HepG2 (cell line): ENCODE data around the gene COLEC12. TPM values are rescaled to one million over a fixed set of nuclear protein-coding genes. Genes with fewer than 3 reads are reported as not detected.

ENCODE experiments used
- ATAC-seq: fragments of 200-7000 bp; cut with Tn5 transposase; 3 replicates; pipeline ENCODE4 v1.9.1; 2020; ENCODE audit warnings: mild to moderate bottlenecking, moderate library complexity
- BruUV-seq: library from RNA; stranded (reverse); fragments of 400-500 nt; replicated peaks from 2 replicates; lab custom pipeline; 2021; lab: Mats Ljungman, UMichigan
- CTCF ChIA-PET: fragments of 300-600 bp; formaldehyde crosslinking; extraction: SDS; loops from one replicate; lab custom pipeline; 2021; ENCODE audit warnings: low total read pairs, inconsistent platforms, low intra/inter-chr PET ratio; lab: Yijun Ruan, JAX
- POLR2A ChIA-PET: fragments of 350-600 bp; sonication (Branson Sonifier 250); formaldehyde crosslinking; loops from one replicate; lab custom pipeline; 2020; ENCODE audit warnings: antibody characterized with exemption, inconsistent platforms; lab: Yijun Ruan, JAX
- DNase-seq: peaks from one replicate; pipeline ENCODE4 v3.0.0-alpha.2; 2015; ENCODE audit warnings: low spot score
- FAIRE-seq: peaks from 3 replicates; lab custom pipeline; 2011; peaks lifted over from hg19 to GRCh38; lab: Jason Lieb, UNC
- H2AFZ ChIP-seq: one replicate; pipeline ENCODE4 v1.6.1; 2011; ENCODE audit warnings: low read length, inconsistent platforms
- H3K27ac ChIP-seq: fragments of 300-600 bp; 3 replicates; pipeline ENCODE4 v1.8.0; 2011; ENCODE audit warnings: mixed run types, mild to moderate bottlenecking, mixed read lengths, low read length, inconsistent platforms; ENCODE audit not compliant: insufficient read depth; ENCODE audit errors: extremely low read length
- H3K27me3 ChIP-seq, 2 experiments: fragments of 200-600 bp in 1 of 2; 2 replicates in 1 of 2; 3 replicates in 1 of 2; pipeline versions ENCODE4 v1.6.0 to v1.8.0; 2011; ENCODE audit warnings: low read length in 2 of 2, mild to moderate bottlenecking in 2 of 2, moderate library complexity in 2 of 2, inconsistent platforms in 1 of 2; ENCODE audit not compliant: insufficient read depth in 2 of 2, control insufficient read depth in 1 of 2
- H3K36me3 ChIP-seq, 2 experiments: fragments of 200-600 bp in 1 of 2; replicated peaks in 1 of 2; 2 replicates in 1 of 2; 3 replicates in 1 of 2; pipeline versions ENCODE4 v1.5.1 to v1.8.0; 2011; ENCODE audit warnings: low read length in 2 of 2, inconsistent platforms in 1 of 2; ENCODE audit not compliant: insufficient read depth in 2 of 2, control insufficient read depth in 1 of 2
- H3K4me1 ChIP-seq: 2 replicates; pipeline ENCODE4 v1.5.1; 2012; ENCODE audit warnings: low read length, inconsistent platforms; ENCODE audit not compliant: insufficient read depth
- H3K4me2 ChIP-seq: 2 replicates; pipeline ENCODE4 v1.6.0; 2011; ENCODE audit warnings: low read depth, low read length, inconsistent platforms
- H3K4me3 ChIP-seq, 3 experiments: fragments of 200-600 bp in 1 of 3; sonication (generic), shearing (Covaris generic) in 1 of 3; replicated peaks in 1 of 3; 2 replicates each; pipeline ENCODE4 v1.5.1; 2011 to 2016; ENCODE audit warnings: low read length in 3 of 3, inconsistent platforms in 2 of 3, low read depth in 2 of 3, mild to moderate bottlenecking in 2 of 3, control low read depth in 1 of 3, mixed read lengths in 1 of 3; ENCODE audit not compliant: insufficient read depth in 1 of 3
- H3K79me2 ChIP-seq: one replicate; pipeline ENCODE4 v1.6.1; 2011; ENCODE audit warnings: low read length, inconsistent platforms; ENCODE audit not compliant: insufficient read depth
- H3K9ac ChIP-seq: 2 replicates; pipeline ENCODE4 v1.6.0; 2011; ENCODE audit warnings: mild to moderate bottlenecking, low read depth, low read length, inconsistent platforms; ENCODE audit not compliant: insufficient read depth
- H3K9me3 ChIP-seq: 2 replicates; pipeline ENCODE4 v1.5.1; 2012; ENCODE audit warnings: mild to moderate bottlenecking, low read length
- H4K20me1 ChIP-seq: 2 replicates; pipeline ENCODE4 v1.6.0; 2011; ENCODE audit warnings: inconsistent platforms, mild to moderate bottlenecking, low read length, moderate library complexity; ENCODE audit not compliant: insufficient read depth
- CBX5 ChIP-seq: sonication (generic); formaldehyde crosslinking; IDR thresholded peaks from 2 replicates; pipeline ENCODE4 v1.4.0; 2020; ENCODE audit warnings: missing genetic modification reagents, borderline replicate concordance
- CCDC6 ChIP-seq: sonication (generic); formaldehyde crosslinking; IDR thresholded peaks from 2 replicates; pipeline ENCODE4 v1.8.1; 2022; ENCODE audit warnings: mild to moderate bottlenecking, missing genetic modification reagents, moderate library complexity
- DNMT1 ChIP-seq: sonication (generic); formaldehyde crosslinking; IDR thresholded peaks from 2 replicates; pipeline ENCODE4 v1.5.1; 2020; ENCODE audit warnings: mild to moderate bottlenecking, missing genetic modification reagents
- FOXP1 ChIP-seq, 2 experiments: fragments of 450-650 bp in 1 of 2; IDR thresholded peaks; 2 replicates each; pipeline ENCODE4 v1.6.1; 2017 to 2018; ENCODE audit warnings: antibody characterized with exemption in 1 of 2
- GFI1 ChIP-seq: sonication (generic); formaldehyde crosslinking; IDR thresholded peaks from 2 replicates; pipeline ENCODE4 v1.5.0; 2020; ENCODE audit warnings: missing genetic modification reagents, mild to moderate bottlenecking, borderline replicate concordance
- KAT8 ChIP-seq: IDR thresholded peaks from 2 replicates; pipeline ENCODE4 v1.6.1; 2016; ENCODE audit warnings: missing genetic modification reagents, missing compliant biosample characterization
- MEIS2 ChIP-seq: sonication (generic); formaldehyde crosslinking; IDR thresholded peaks from 2 replicates; pipeline ENCODE4 v1.9.0; 2021; ENCODE audit warnings: mild to moderate bottlenecking, missing genetic modification reagents
- PHF8 ChIP-seq: sonication (generic); formaldehyde crosslinking; IDR thresholded peaks from 2 replicates; pipeline ENCODE4 v1.5.0; 2020; ENCODE audit warnings: missing genetic modification reagents
- SMAD3 ChIP-seq: sonication (generic); formaldehyde crosslinking; IDR thresholded peaks from 2 replicates; pipeline ENCODE4 v1.4.0; 2020; ENCODE audit warnings: missing genetic modification reagents
- SOX13 ChIP-seq, 3 experiments: fragments of 450-650 bp in 1 of 3; sonication (generic) in 1 of 3; formaldehyde crosslinking in 1 of 3; IDR thresholded peaks in 2 of 3; conservative IDR thresholded peaks in 1 of 3; 2 replicates each; pipeline versions ENCODE4 v1.5.0 to v1.6.1; 2016 to 2020; ENCODE audit warnings: antibody characterized with exemption in 1 of 3, mild to moderate bottlenecking in 1 of 3, missing compliant biosample characterization in 1 of 3, missing genetic modification reagents in 1 of 3, moderate library complexity in 1 of 3
- TRIM22 ChIP-seq: fragments of 450-650 bp; IDR thresholded peaks from 2 replicates; pipeline ENCODE4 v1.6.1; 2017
- YEATS2 ChIP-seq: sonication (generic); formaldehyde crosslinking; IDR thresholded peaks from 2 replicates; pipeline ENCODE4 v1.4.0; 2020; ENCODE audit warnings: missing genetic modification reagents, borderline replicate concordance
- ZNF260 ChIP-seq: sonication (generic); formaldehyde crosslinking; IDR thresholded peaks from 2 replicates; pipeline ENCODE4 v1.4.0; 2020; ENCODE audit warnings: missing genetic modification reagents, low read depth, mild to moderate bottlenecking, borderline replicate concordance
- ZNF383 ChIP-seq: sonication (generic); formaldehyde crosslinking; IDR thresholded peaks from 2 replicates; pipeline ENCODE4 v1.4.0; 2020; ENCODE audit warnings: missing genetic modification reagents, mild to moderate bottlenecking, borderline replicate concordance
- ZNF781 ChIP-seq: sonication (generic); formaldehyde crosslinking; IDR thresholded peaks from 2 replicates; pipeline ENCODE4 v1.5.1; 2020; ENCODE audit warnings: borderline replicate concordance, mild to moderate bottlenecking, missing genetic modification reagents; ENCODE audit errors: not compliant biosample characterization
- ZNF891 ChIP-seq: sonication (generic); formaldehyde crosslinking; IDR thresholded peaks from 2 replicates; pipeline ENCODE4 v1.5.0; 2020; ENCODE audit warnings: mild to moderate bottlenecking, missing genetic modification reagents
- ZSCAN22 ChIP-seq: sonication (generic); formaldehyde crosslinking; IDR thresholded peaks from 2 replicates; pipeline ENCODE4 v1.4.0; 2020; ENCODE audit warnings: mild to moderate bottlenecking, missing genetic modification reagents
- WGBS: methylation state at CpG from one replicate; pipeline ENCODE4 v1.1.6; 2017; ENCODE audit warnings: low lambda C conversion rate; 5-methylcytosine and 5-hydroxymethylcytosine counted together
- in situ Hi-C: cut with HindIII; loops from 2 replicates; pipeline ENCODE4 v1.10.0; 2017; ENCODE audit warnings: low pct_unique_long_range_greater_than_20kb; ENCODE audit not compliant: extremely low pct_ligation_motif_present
- intact Hi-C: fragments of 100-400 bp; cut with micrococcal nuclease; formaldehyde crosslinking; loops from one replicate; pipeline ENCODE4 v1.10.0; 2022; ENCODE audit not compliant: unreplicated experiment
- polyA plus RNA-seq, 8 experiments: library from polyadenylated mRNA; depleted of rRNA in 3 of 8; stranded (reverse) in 7 of 8; unstranded in 1 of 8; fragments of >200 nt; fragmentation: Illumina TruSeq in 4 of 8; extraction: Trizol in 4 of 8; gene quantifications; 2 replicates each; pipeline versions ENCODE4 v1.2.1 to v1.2.3, GENCODE V29; 2011 to 2016; ENCODE audit warnings: low read depth in 4 of 8, missing spikeins in 1 of 8, mixed read lengths in 1 of 8; ENCODE audit not compliant: insufficient read depth in 1 of 8
- total RNA-seq, 5 experiments: library from RNA; depleted of rRNA; stranded (reverse); fragments of >200 nt; fragmentation: Illumina TruSeq; extraction: Trizol; gene quantifications; 2 replicates each; pipeline ENCODE4 v1.2.3, GENCODE V29; 2016; ENCODE audit warnings: low read depth in 1 of 5
- TF ChIP-seq, protein P1 (sequence below): sonication (generic); formaldehyde crosslinking; IDR thresholded peaks from 2 replicates; pipeline ENCODE4 v1.5.0; 2020; ENCODE audit warnings: missing genetic modification reagents
- TF ChIP-seq, protein P2 (sequence below): sonication (generic); formaldehyde crosslinking; IDR thresholded peaks from 2 replicates; pipeline ENCODE4 v1.5.1; 2020; ENCODE audit warnings: missing genetic modification reagents, mild to moderate bottlenecking, borderline replicate concordance

COLEC12 gene
- total and polyA plus RNA-seq, 2 of the 13 experiments (the other 11 are each of a cell fraction or from before 2014, with no cell fraction given), result 0.02 to 0.11 TPM

DNA sequence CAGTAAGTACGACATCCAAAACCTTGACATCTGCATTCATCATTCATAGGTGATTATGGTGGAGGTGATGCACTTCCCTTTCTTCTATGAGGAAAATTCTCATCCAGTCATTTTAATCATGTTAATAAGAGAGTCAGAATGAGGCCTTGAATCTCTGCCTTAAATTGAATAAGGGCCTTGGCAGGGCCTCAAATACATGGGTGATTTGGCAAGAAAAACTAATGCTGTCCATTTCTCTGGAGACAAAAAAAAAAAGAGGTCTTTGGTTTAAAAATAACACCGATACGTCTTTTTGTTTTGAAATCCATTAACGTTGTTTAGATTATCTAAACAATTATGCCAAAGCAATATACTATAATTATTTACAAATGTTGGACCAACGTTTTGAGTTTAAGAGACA, 8.1 kb downstream of the COLEC12 start:
- no peak overlapping the region for H3K4me2 ChIP-seq
- no peak for ATAC-seq
- intact Hi-C loops, result no loop called here
- CTCF ChIA-PET, result no interaction called here
- H3K27ac ChIP-seq, result no peak overlapping the region
- no peak overlapping the region for H2AFZ ChIP-seq
- peaks cover 33% of the 10 kb centered on the region for H3K4me1 ChIP-seq
- no peak for TF ChIP-seq SOX13 (IDR thresholded peaks at IDR 0.05)
- TF ChIP-seq SOX13 (CRISPR knock-in tag; conservative IDR thresholded peaks at IDR 0.05 in 1 of 2, IDR thresholded peaks at IDR 0.05 in 1 of 2), result no peak
- TF ChIP-seq, protein P1, sequence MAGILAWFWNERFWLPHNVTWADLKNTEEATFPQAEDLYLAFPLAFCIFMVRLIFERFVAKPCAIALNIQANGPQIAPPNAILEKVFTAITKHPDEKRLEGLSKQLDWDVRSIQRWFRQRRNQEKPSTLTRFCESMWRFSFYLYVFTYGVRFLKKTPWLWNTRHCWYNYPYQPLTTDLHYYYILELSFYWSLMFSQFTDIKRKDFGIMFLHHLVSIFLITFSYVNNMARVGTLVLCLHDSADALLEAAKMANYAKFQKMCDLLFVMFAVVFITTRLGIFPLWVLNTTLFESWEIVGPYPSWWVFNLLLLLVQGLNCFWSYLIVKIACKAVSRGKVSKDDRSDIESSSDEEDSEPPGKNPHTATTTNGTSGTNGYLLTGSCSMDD (CRISPR knock-in tag), result no peak
- TF ChIP-seq MEIS2 (CRISPR knock-in tag), result no peak
- TF ChIP-seq PHF8 (CRISPR knock-in tag), result no peak
- no peak for TF ChIP-seq FOXP1 (IDR thresholded peaks at IDR 0.05)
- TF ChIP-seq FOXP1 (CRISPR knock-in tag; IDR thresholded peaks at IDR 0.05), result no peak
- no peak for TF ChIP-seq YEATS2
- TF ChIP-seq CBX5 (CRISPR knock-in tag), result no peak
- TF ChIP-seq ZNF383 (CRISPR knock-in tag), result no peak
- TF ChIP-seq SMAD3 (CRISPR knock-in tag), result no peak
- no peak for TF ChIP-seq CCDC6
- TF ChIP-seq ZSCAN22, result no peak
- TF ChIP-seq KAT8 (CRISPR knock-in tag), result no peak
- no peak for TF ChIP-seq TRIM22
- TF ChIP-seq DNMT1 (CRISPR knock-in tag), result no peak
- TF ChIP-seq ZNF891 (CRISPR knock-in tag), result no peak
- no peak for TF ChIP-seq ZNF260 (CRISPR knock-in tag)
- TF ChIP-seq, protein P2, sequence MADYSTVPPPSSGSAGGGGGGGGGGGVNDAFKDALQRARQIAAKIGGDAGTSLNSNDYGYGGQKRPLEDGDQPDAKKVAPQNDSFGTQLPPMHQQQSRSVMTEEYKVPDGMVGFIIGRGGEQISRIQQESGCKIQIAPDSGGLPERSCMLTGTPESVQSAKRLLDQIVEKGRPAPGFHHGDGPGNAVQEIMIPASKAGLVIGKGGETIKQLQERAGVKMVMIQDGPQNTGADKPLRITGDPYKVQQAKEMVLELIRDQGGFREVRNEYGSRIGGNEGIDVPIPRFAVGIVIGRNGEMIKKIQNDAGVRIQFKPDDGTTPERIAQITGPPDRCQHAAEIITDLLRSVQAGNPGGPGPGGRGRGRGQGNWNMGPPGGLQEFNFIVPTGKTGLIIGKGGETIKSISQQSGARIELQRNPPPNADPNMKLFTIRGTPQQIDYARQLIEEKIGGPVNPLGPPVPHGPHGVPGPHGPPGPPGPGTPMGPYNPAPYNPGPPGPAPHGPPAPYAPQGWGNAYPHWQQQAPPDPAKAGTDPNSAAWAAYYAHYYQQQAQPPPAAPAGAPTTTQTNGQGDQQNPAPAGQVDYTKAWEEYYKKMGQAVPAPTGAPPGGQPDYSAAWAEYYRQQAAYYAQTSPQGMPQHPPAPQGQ (CRISPR knock-in tag), result no peak
- no peak for TF ChIP-seq GFI1 (CRISPR knock-in tag)
- no peak for TF ChIP-seq ZNF781 (CRISPR knock-in tag)
- TF ChIP-seq, all 625 proteins: peak for 0
- H3K9me3 ChIP-seq, result no peaks in the 10 kb centered on the region
- BruUV-seq, result no TSS peak
- in situ Hi-C loops, result no loop called here
- H3K9ac ChIP-seq, result no peak overlapping the region
- DNase-seq, result no peak
- no peak overlapping the region for H3K4me3 ChIP-seq
- WGBS, result 49% methylated on average over 5 of the region's 5 CpGs
- no peak for FAIRE-seq
- H3K36me3 ChIP-seq, result no peaks in the 10 kb centered on the region
- 0 out of 5 replicates have a peak, but pooled peaks cover 0 to 7% of the 10 kb centered on the region in 2 experiments for H3K27me3 ChIP-seq
- POLR2A ChIA-PET, result no interaction called here
- no peaks in the 10 kb centered on the region for H3K79me2 ChIP-seq
- H4K20me1 ChIP-seq, result no peaks in the 10 kb centered on the region
